HFF-Myc (cell line): ENCODE results near the gene ADH4.

Source experiments
- DNase-seq: peaks from one replicate; pipeline ENCODE4 v3.0.0-alpha.2; 2011; ENCODE audit warnings: low read depth; ENCODE audit errors: extremely low read depth
- H3K4me3 ChIP-seq: replicated peaks from 2 replicates; pipeline ENCODE4 v1.5.1; 2011; ENCODE audit warnings: low read depth, mild to moderate bottlenecking, control low read depth, low read length
- CTCF ChIP-seq: IDR thresholded peaks from 2 replicates; pipeline ENCODE4 v1.5.1; 2012; ENCODE audit warnings: mild to moderate bottlenecking, low read depth, low read length, control low read depth; ENCODE audit errors: missing control alignments

Gene ADH4

GRCh38 chr4:99154658-99155342 lies 10.7 kb upstream of the ADH4 start:
- no peak for TF ChIP-seq CTCF
- no peak for DNase-seq
- H3K4me3 ChIP-seq, result no peak overlapping the region

- H3K4me3 ChIP-seq, result no peak overlapping the region
- TF ChIP-seq CTCF, result no peak
- DNase-seq, result no peak
Observed at GRCh38 chr4:99151995-99152394, 7.9 kb upstream of the ADH4 start.

- no peak for TF ChIP-seq CTCF
- H3K4me3 ChIP-seq, result no peak overlapping the region
- DNase-seq, result no peak
Observed at GRCh38 chr4:99151452-99151851, 7.4 kb upstream of the ADH4 start.

- H3K4me3 ChIP-seq, result no peak overlapping the region
- DNase-seq, result no peak
- TF ChIP-seq CTCF, result no peak
Observed at GRCh38 chr4:99149426-99150019, 5.4 kb upstream of the ADH4 start.

GRCh38 chr4:99148550-99148949 lies 4.5 kb upstream of the ADH4 start:
- DNase-seq, result no peak
- no peak for TF ChIP-seq CTCF
- no peak overlapping the region for H3K4me3 ChIP-seq

- no peak for TF ChIP-seq CTCF
- DNase-seq, result no peak
- H3K4me3 ChIP-seq, result no peak overlapping the region
Observed at GRCh38 chr4:99144587-99144986, 490 bp upstream of the ADH4 start.
